Ishikawa (cell line): ENCODE data around the gene UTF1.

Experiments used
- CEBPB ChIP-seq: IDR thresholded peaks from 2 replicates; pipeline ENCODE4 v1.6.1; 2012
- CREB1 ChIP-seq: IDR thresholded peaks from 2 replicates; pipeline ENCODE4 v1.6.1; 2012; ENCODE audit warnings: low read depth
- EGR1 ChIP-seq: IDR thresholded peaks from 2 replicates; pipeline ENCODE4 v1.6.1; 2012
- EP300 ChIP-seq: IDR thresholded peaks from 2 replicates; pipeline ENCODE4 v1.6.1; 2012; ENCODE audit warnings: borderline replicate concordance
- FOXM1 ChIP-seq: IDR thresholded peaks from 2 replicates; pipeline ENCODE4 v1.6.1; 2012; ENCODE audit warnings: low read depth, borderline replicate concordance
- MAX ChIP-seq: IDR thresholded peaks from 2 replicates; pipeline ENCODE4 v1.6.1; 2012
- NFIC ChIP-seq: IDR thresholded peaks from 2 replicates; pipeline ENCODE4 v1.6.1; 2012
- RAD21 ChIP-seq: IDR thresholded peaks from 2 replicates; pipeline ENCODE4 v1.6.1; 2012; ENCODE audit warnings: low read depth
- TAF1 ChIP-seq: IDR thresholded peaks from 2 replicates; pipeline ENCODE4 v1.6.1; 2012; ENCODE audit warnings: low read depth, mild to moderate bottlenecking
- TCF12 ChIP-seq: IDR thresholded peaks from 2 replicates; pipeline ENCODE4 v1.6.1; 2012; ENCODE audit warnings: low read depth
- TEAD4 ChIP-seq: IDR thresholded peaks from 2 replicates; pipeline ENCODE4 v1.6.1; 2012
- YY1 ChIP-seq: IDR thresholded peaks from 2 replicates; pipeline ENCODE4 v1.6.1; 2012; ENCODE audit warnings: low read depth
- ZBTB7A ChIP-seq: IDR thresholded peaks from 2 replicates; pipeline ENCODE4 v1.6.1; 2012; ENCODE audit warnings: low read depth
- TF ChIP-seq, protein P1 (sequence below): IDR thresholded peaks from 2 replicates; pipeline ENCODE4 v1.6.1; 2012
- TF ChIP-seq, protein P2 (sequence below): IDR thresholded peaks from 2 replicates; pipeline ENCODE4 v1.6.1; 2012; ENCODE audit warnings: low read depth, mild to moderate bottlenecking

The UTF1 gene

DNA sequence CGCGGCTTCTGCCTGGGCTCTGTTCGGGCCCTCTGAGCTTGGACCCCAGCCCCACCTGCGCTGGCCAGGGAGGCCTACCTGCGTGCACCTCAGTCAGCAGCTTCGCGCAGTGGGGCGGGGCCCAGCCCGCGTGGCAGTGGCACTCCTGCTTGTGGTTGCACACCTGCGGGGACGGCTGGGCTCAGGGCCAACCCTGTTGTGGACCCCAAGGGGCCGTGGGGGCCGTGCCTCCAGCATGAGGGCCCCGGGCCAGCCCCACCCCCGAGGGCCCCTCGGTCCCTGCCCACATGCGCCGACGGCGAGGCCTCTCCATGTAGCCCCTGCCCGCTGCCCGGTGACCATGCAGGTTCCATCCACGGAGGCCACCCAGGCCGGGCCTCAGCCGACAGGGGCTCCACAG lies 39.4 kb downstream of the UTF1 start:
- no peak for TF ChIP-seq TEAD4
- TF ChIP-seq MAX = no peak
- no peak for TF ChIP-seq TCF12
- TF ChIP-seq FOXM1 = no peak
- TF ChIP-seq NFIC = no peak
- no peak for TF ChIP-seq ZBTB7A
- TF ChIP-seq, protein P1, sequence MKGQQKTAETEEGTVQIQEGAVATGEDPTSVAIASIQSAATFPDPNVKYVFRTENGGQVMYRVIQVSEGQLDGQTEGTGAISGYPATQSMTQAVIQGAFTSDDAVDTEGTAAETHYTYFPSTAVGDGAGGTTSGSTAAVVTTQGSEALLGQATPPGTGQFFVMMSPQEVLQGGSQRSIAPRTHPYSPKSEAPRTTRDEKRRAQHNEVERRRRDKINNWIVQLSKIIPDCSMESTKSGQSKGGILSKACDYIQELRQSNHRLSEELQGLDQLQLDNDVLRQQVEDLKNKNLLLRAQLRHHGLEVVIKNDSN = no peak
- no peak for TF ChIP-seq RAD21
- no peak for TF ChIP-seq YY1
- no peak for TF ChIP-seq EP300
- TF ChIP-seq TAF1 = no peak
- no peak for TF ChIP-seq CREB1
- no peak for TF ChIP-seq CEBPB
- TF ChIP-seq, protein P2, sequence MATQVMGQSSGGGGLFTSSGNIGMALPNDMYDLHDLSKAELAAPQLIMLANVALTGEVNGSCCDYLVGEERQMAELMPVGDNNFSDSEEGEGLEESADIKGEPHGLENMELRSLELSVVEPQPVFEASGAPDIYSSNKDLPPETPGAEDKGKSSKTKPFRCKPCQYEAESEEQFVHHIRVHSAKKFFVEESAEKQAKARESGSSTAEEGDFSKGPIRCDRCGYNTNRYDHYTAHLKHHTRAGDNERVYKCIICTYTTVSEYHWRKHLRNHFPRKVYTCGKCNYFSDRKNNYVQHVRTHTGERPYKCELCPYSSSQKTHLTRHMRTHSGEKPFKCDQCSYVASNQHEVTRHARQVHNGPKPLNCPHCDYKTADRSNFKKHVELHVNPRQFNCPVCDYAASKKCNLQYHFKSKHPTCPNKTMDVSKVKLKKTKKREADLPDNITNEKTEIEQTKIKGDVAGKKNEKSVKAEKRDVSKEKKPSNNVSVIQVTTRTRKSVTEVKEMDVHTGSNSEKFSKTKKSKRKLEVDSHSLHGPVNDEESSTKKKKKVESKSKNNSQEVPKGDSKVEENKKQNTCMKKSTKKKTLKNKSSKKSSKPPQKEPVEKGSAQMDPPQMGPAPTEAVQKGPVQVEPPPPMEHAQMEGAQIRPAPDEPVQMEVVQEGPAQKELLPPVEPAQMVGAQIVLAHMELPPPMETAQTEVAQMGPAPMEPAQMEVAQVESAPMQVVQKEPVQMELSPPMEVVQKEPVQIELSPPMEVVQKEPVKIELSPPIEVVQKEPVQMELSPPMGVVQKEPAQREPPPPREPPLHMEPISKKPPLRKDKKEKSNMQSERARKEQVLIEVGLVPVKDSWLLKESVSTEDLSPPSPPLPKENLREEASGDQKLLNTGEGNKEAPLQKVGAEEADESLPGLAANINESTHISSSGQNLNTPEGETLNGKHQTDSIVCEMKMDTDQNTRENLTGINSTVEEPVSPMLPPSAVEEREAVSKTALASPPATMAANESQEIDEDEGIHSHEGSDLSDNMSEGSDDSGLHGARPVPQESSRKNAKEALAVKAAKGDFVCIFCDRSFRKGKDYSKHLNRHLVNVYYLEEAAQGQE = no peak
- TF ChIP-seq EGR1 = no peak

GRCh38 chr10:133270204-133270603 lies 40.2 kb downstream of the UTF1 start:
- TF ChIP-seq, protein P2 = no peak
- TF ChIP-seq YY1 (no peak), RAD21 (no peak), FOXM1 (no peak)

GRCh38 chr10:133270773-133271297 lies 40.8 kb downstream of the UTF1 start:
- TF ChIP-seq TAF1 (no peak), FOXM1 (no peak), CEBPB (no peak), RAD21 (no peak), NFIC (no peak), ZBTB7A (no peak), EGR1 (no peak), TCF12 (no peak), TEAD4 (no peak), CREB1 (no peak), MAX (no peak), YY1 (no peak), EP300 (no peak)
- TF ChIP-seq, protein P2 = no peak
- TF ChIP-seq, protein P1 = no peak

DNA sequence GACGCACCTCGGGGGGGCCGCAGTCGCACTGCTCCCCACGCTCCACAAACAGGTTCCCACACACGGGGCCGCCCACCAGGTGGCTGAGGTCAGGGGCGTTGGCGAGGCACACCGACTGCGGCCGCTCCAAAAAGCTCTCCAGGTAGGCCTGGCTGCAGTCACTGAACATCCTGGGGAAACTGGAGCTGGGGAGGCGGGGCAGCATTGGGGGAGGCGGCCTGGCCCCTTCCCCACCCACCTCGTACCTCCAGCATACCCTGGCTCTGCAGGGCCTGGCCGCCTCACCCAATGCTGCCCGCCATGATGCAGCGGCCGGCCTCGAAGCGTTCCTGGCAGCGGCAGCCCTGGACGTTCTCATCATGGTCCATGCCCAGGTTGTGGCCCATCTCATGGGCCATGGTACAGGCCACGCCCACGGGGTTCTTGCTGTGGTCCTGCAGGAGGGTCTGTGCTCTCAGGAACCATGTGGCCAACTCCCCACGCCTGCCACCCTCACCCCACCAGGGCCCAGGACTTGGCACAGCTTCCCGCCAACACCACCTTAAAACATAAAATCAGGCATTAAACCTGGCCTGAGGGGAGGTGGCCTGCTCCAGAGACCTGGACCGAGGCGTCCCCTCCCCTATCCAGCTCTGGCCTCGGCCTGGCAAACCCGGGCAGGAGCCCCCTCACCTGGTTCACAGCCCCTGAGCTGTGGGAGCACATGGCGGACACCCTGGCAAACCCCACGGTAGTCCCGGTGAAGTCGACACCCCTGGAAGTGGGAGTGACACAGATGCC lies 41.7 kb downstream of the UTF1 start:
- TF ChIP-seq CEBPB (no peak), TCF12 (no peak), FOXM1 (no peak), TAF1 (no peak), MAX (no peak), RAD21 (no peak), TEAD4 (no peak), CREB1 (no peak), EP300 (no peak), NFIC (no peak), EGR1 (no peak), YY1 (no peak)
- TF ChIP-seq, protein P2 = no peak
